Uterus (tissue), 4 donors: ENCODE results near the gene ZNF346. TPM values are rescaled to one million over a fixed set of nuclear protein-coding genes. Genes with fewer than 3 reads are reported as not detected.
A peak's percentile ranks its signal among the peaks of the same experiment; 100 is the strongest.

Source experiments
- DNase-seq, 2 donors: peaks; one replicate each; pipeline ENCODE4 v3.0.0-alpha.2; 2019 to 2020
- H3K27ac ChIP-seq, 2 donors: fragments of 200-600 bp; sonication (generic); 1 replicate in 1 of 2; 2 replicates in 1 of 2; pipeline ENCODE4 v1.5.1; 2016 to 2018
- H3K27me3 ChIP-seq, 2 donors: fragments of 200-600 bp; sonication (generic); one replicate each; pipeline ENCODE4 v1.5.1; 2018 to 2019; ENCODE audit warnings: control low read depth in 1 of 2
- H3K36me3 ChIP-seq, 2 donors: fragments of 200-600 bp; sonication (generic); one replicate each; pipeline ENCODE4 v1.5.1; 2019; ENCODE audit warnings: control low read depth in 1 of 2
- H3K4me1 ChIP-seq, 2 donors: fragments of 200-600 bp; sonication (generic); one replicate each; pipeline ENCODE4 v1.5.1; 2018 to 2019; ENCODE audit warnings: control low read depth in 1 of 2
- H3K4me3 ChIP-seq, 2 donors: fragments of 200-600 bp; sonication (generic); 1 replicate in 1 of 2; 2 replicates in 1 of 2; pipeline ENCODE4 v1.5.1; 2018 to 2019; ENCODE audit warnings: mild to moderate bottlenecking in 1 of 2
- H3K9me3 ChIP-seq, 2 donors: fragments of 200-600 bp; sonication (generic); one replicate each; pipeline ENCODE4 v1.5.1; 2019; ENCODE audit warnings: control low read depth in 1 of 2
- POLR2A ChIP-seq, 2 donors: fragments of 450-650 bp; IDR thresholded peaks; one replicate each; pipeline ENCODE4 v1.6.1; 2016; ENCODE audit warnings: antibody characterized with exemption in 2 of 2, mild to moderate bottlenecking in 1 of 2, moderate library complexity in 1 of 2
- intact Hi-C: fragments of 100-400 bp; cut with DNase I; formaldehyde crosslinking; loops from one replicate; pipeline ENCODE4 v1.15.1; 2023; ENCODE audit warnings: low total_unique reads
- total RNA-seq, 4 donors: library from RNA; depleted of rRNA in 3 of 4; stranded (reverse); fragments of >200 nt in 3 of 4; gene quantifications; one replicate each; pipeline versions ENCODE4 v1.1.0 to v1.2.4, GENCODE V29; 2014 to 2023
- TF ChIP-seq, protein P1 (sequence below), 4 experiments: fragments of 200-600 bp in 2 of 4; fragments of 450-650 bp in 2 of 4; sonication (generic) in 2 of 4; IDR thresholded peaks; one replicate each; pipeline ENCODE4 v1.5.1; 2016 to 2019; ENCODE audit warnings: antibody characterized with exemption in 4 of 4, mild to moderate bottlenecking in 2 of 4, moderate library complexity in 1 of 4
- donor health status: DM: yes; HTN: yes; CAD: no.

The ZNF346 gene
- total RNA-seq, 4 donors from 2014 or later = 10.5 to 38.5 (median 29.2) TPM

GRCh38 chr5:177084175-177084574, 61.7 kb downstream of the ZNF346 start:
- Histone ChIP-seq H3K36me3 (no peaks in the 10 kb centered on the region), H3K4me1 (peaks cover 0 to 6% of the 10 kb centered on the region in 2 donors), H3K27me3 (no peaks in the 10 kb centered on the region), H3K4me3 (no peak overlapping the region), H3K27ac (no peak overlapping the region), H3K9me3 (no peaks in the 10 kb centered on the region)
- TF ChIP-seq POLR2A (IDR thresholded peaks at IDR 0.05) = no peak
- TF ChIP-seq, protein P1, sequence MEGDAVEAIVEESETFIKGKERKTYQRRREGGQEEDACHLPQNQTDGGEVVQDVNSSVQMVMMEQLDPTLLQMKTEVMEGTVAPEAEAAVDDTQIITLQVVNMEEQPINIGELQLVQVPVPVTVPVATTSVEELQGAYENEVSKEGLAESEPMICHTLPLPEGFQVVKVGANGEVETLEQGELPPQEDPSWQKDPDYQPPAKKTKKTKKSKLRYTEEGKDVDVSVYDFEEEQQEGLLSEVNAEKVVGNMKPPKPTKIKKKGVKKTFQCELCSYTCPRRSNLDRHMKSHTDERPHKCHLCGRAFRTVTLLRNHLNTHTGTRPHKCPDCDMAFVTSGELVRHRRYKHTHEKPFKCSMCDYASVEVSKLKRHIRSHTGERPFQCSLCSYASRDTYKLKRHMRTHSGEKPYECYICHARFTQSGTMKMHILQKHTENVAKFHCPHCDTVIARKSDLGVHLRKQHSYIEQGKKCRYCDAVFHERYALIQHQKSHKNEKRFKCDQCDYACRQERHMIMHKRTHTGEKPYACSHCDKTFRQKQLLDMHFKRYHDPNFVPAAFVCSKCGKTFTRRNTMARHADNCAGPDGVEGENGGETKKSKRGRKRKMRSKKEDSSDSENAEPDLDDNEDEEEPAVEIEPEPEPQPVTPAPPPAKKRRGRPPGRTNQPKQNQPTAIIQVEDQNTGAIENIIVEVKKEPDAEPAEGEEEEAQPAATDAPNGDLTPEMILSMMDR (IDR thresholded peaks at IDR 0.05) = no peak
- intact Hi-C loops = no loop called here
- DNase-seq = no peak

DNA sequence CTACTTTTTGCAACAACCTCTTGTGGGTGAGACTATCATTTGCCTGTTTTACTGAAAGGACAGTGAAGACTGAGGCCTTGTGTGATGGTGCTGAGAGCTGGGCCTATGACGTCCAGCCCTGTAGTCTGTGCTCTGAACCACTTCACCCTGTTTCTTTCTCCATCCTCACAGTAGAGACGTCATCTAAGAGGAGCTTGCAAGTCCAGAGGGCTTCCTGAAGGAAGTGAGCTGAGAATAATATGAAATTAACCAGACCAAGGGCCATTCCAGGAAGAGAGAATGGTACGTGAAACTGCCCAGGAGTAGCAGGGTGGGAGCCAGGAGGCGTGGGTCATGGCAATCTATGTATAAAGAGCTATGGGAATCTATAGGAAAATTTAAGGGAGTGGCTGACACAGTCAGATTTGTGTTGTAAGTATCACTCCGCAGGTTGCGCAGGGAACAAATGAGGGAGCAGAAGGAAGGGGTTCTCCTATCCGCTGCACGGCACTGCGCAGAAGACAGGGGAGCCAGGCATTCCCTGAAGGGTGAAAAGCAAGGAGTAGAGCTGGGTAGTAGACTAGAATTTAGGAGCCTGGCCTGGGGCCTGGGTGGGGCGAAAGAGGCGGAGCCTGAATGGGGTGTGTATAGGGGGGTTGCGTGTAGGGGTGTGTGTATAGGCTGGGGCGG, 63.6 kb downstream of the ZNF346 start:
- intact Hi-C loops = no loop called here
- Histone ChIP-seq H3K27me3 (no peaks in the 10 kb centered on the region), H3K4me3 (no peak overlapping the region), H3K36me3 (no peaks in the 10 kb centered on the region), H3K4me1 (peaks cover 0 to 6% of the 10 kb centered on the region in 2 donors), H3K27ac (peak overlapping the region in 1 of 2 donors; percentile 22), H3K9me3 (no peaks in the 10 kb centered on the region)
- peak in 1 of 2 donors; percentile 70 for DNase-seq
- no peak for TF ChIP-seq POLR2A (IDR thresholded peaks at IDR 0.05)
- TF ChIP-seq, protein P1 (IDR thresholded peaks at IDR 0.05) = no peak

GRCh38 chr5:177086654-177087397, 64.3 kb downstream of the ZNF346 start, which contains the start of gene FGFR4:
Gene FGFR4 (plus strand): TSS chr5:177086915. CDS start chr5:177089603, 2,688 bp downstream.
- Histone ChIP-seq H3K4me1 (peaks cover 0 to 6% of the 10 kb centered on the region in 2 donors), H3K9me3 (no peaks in the 10 kb centered on the region), H3K4me3 (peak within 1 kb of the TSS; percentile 12 to 44), H3K27me3 (no peaks in the 10 kb centered on the region), H3K36me3 (no peaks in the 10 kb centered on the region), H3K27ac (peak within 1 kb of the TSS in 1 of 2 donors; percentile 22)
- intact Hi-C loops = no loop called here
- TF ChIP-seq, protein P1 (IDR thresholded peaks at IDR 0.05) = peak in 3 of 4 experiments; percentile 25 to 57 (median 42)
- TF ChIP-seq POLR2A (IDR thresholded peaks at IDR 0.05) = peak in 1 of 2 donors; percentile 31
- DNase-seq = peak in 1 of 2 donors; percentile 73

DNA sequence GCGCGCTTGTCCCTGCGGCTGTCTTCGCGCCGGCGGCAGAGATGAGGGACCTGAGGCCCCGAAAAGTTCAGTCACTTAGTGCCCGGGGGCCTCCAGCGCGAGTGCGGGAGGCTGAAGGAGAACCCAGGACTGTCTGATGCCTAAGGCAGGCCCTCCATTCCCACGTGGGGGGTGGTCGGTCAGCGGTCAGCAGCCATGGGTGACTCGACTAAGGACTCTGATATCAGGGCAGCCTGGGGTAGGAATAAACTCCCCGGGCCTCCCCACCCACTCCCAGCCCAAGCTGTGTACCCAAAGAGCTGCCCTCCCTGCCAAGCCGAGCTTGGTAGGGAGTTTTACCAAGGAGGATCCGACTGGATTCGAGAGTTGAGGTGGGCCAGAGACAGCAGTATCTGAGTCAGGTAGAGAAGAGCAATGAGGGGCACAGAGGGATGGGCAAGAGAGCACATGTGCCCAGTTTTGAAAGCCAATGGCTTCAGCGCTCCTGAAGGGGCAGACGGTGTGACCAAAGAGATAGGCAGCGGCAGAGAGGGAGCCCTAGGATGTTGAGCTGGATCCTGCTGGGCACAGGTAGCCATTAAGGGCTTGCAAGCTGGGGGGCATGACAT, 65.0 kb downstream of the ZNF346 start:
- intact Hi-C loops = no loop called here
- Histone ChIP-seq H3K9me3 (no peaks in the 10 kb centered on the region), H3K4me1 (peaks cover 0 to 6% of the 10 kb centered on the region in 2 donors), H3K27ac (no peak overlapping the region), H3K36me3 (no peaks in the 10 kb centered on the region), H3K4me3 (peak overlapping the region in 1 of 2 donors; percentile 44), H3K27me3 (no peaks in the 10 kb centered on the region)
- TF ChIP-seq, protein P1 (IDR thresholded peaks at IDR 0.05) = no peak
- TF ChIP-seq POLR2A (IDR thresholded peaks at IDR 0.05) = no peak
- DNase-seq = no peak
